HG02885 (cell line): Measurements from ENCODE around the gene FREM2.

Experiments
- ATAC-seq: cut with Tn5 transposase; IDR thresholded peaks from one replicate; pipeline ENCODE4 v1.9.1; 2021; ENCODE audit warnings: mild to moderate bottlenecking; ENCODE audit not compliant: unreplicated experiment, poor library complexity

FREM2 gene

GRCh38 chr13:38686577-38687245 lies at the start of gene FREM2:
Gene FREM2, plus strand, starts transcription at chr13:38687077. Its CDS starts 268 bp downstream, at chr13:38687345.
- ATAC-seq = no peak

GRCh38 chr13:38637576-38637975 lies 49.3 kb upstream of the FREM2 start:
- no peak for ATAC-seq

- ATAC-seq = no peak
These were observed 45.5 kb upstream of the FREM2 start for GRCh38 chr13:38641164-38641948.

- no peak for ATAC-seq
These were observed 39.6 kb upstream of the FREM2 start for GRCh38 chr13:38647312-38647711.

- no peak for ATAC-seq
These were observed 38.0 kb upstream of the FREM2 start for GRCh38 chr13:38648912-38649311.

GRCh38 chr13:38656699-38657098 lies 30.2 kb upstream of the FREM2 start:
- ATAC-seq = no peak

GRCh38 chr13:38657191-38657590 lies 29.7 kb upstream of the FREM2 start:
- ATAC-seq = no peak

GRCh38 chr13:38658906-38659305 lies 28.0 kb upstream of the FREM2 start:
- ATAC-seq = no peak

GRCh38 chr13:38661010-38661675 lies 25.7 kb upstream of the FREM2 start:
- no peak for ATAC-seq

GRCh38 chr13:38662362-38662761 lies 24.5 kb upstream of the FREM2 start:
- ATAC-seq = no peak

GRCh38 chr13:38664906-38665305 lies 22.0 kb upstream of the FREM2 start:
- no peak for ATAC-seq

GRCh38 chr13:38667526-38668109 lies 19.3 kb upstream of the FREM2 start:
- no peak for ATAC-seq

- ATAC-seq = no peak
These were observed 17.5 kb upstream of the FREM2 start for GRCh38 chr13:38669234-38669964.

- no peak for ATAC-seq
These were observed 16.2 kb upstream of the FREM2 start for GRCh38 chr13:38670627-38671026.

- no peak for ATAC-seq
These were observed 14.9 kb upstream of the FREM2 start for GRCh38 chr13:38671980-38672379.

GRCh38 chr13:38674208-38674607 lies 12.7 kb upstream of the FREM2 start:
- no peak for ATAC-seq

- no peak for ATAC-seq
These were observed 6.0 kb upstream of the FREM2 start for GRCh38 chr13:38680912-38681311.

GRCh38 chr13:38684714-38685113 lies 2.2 kb upstream of the FREM2 start:
- no peak for ATAC-seq

- no peak for ATAC-seq
These were observed 1.4 kb upstream of the FREM2 start for GRCh38 chr13:38685431-38685830.

GRCh38 chr13:38685974-38686576 lies 802 bp upstream of the FREM2 start:
- ATAC-seq = no peak
